Loucy (cell line): Measurements from ENCODE around the gene DNAJB6.

Experiments used
- CTCF ChIP-seq: fragments of 200-600 bp; sonication (generic); conservative IDR thresholded peaks from 2 replicates; pipeline ENCODE4 v1.5.1; 2014; ENCODE audit warnings: mild to moderate bottlenecking, antibody characterized with exemption, low read length
- EZH2phosphoT487 ChIP-seq: fragments of 200-600 bp; IDR thresholded peaks from 2 replicates; pipeline ENCODE4 v1.6.1; 2018; ENCODE audit warnings: antibody characterized with exemption, mild to moderate bottlenecking, moderate library complexity, borderline replicate concordance

- TF ChIP-seq CTCF, result no peak
- TF ChIP-seq EZH2phosphoT487, result no peak
Measured at GRCh38 chr7:157294773-157295172, 42.0 kb upstream of the DNAJB6 start.
